K562 (cell line): ENCODE data around the gene DRGX. TPM values are rescaled to one million over a fixed set of nuclear protein-coding genes. Genes with fewer than 3 reads are reported as not detected.

Source experiments
- ATAC-seq: fragments of 200-7000 bp; cut with Tn5 transposase; 3 replicates; pipeline ENCODE4 v1.9.1; 2020; ENCODE audit warnings: moderate library complexity
- BruUV-seq: library from RNA; stranded (reverse); fragments of 400-500 nt; replicated peaks from 2 replicates; lab custom pipeline; 2021; lab: Mats Ljungman, UMichigan
- CTCF ChIA-PET: fragments of 300-600 bp; formaldehyde crosslinking; extraction: SDS; loops from one replicate; lab custom pipeline; 2021; ENCODE audit warnings: low intra/inter-chr PET ratio; lab: Yijun Ruan, JAX
- POLR2A ChIA-PET: fragments of 300-600, 350-650 bp; sonication (Branson Sonifier 250); formaldehyde crosslinking; extraction: SDS; loops from one replicate; lab custom pipeline; 2021; ENCODE audit warnings: antibody characterized with exemption, inconsistent platforms; lab: Yijun Ruan, JAX
- DNase-seq, 4 experiments: peaks; one replicate each; pipeline versions ENCODE4 v3.0.0 to v3.0.0-alpha.2; 2011 to 2018; ENCODE audit warnings: low spot score in 3 of 4, mixed read lengths in 3 of 4; ENCODE audit errors: extremely low read depth in 1 of 4
- FAIRE-seq: peaks from 2 replicates; lab custom pipeline; 2011; peaks lifted over from hg19 to GRCh38; lab: Jason Lieb, UNC
- H2AFZ ChIP-seq: 2 replicates; pipeline ENCODE4 v1.6.0; 2011; ENCODE audit warnings: low read depth, low read length, control low read depth, inconsistent platforms
- H3K27ac ChIP-seq: fragments of 200-600 bp; 3 replicates; pipeline ENCODE4 v1.8.0; 2011; ENCODE audit warnings: low read depth, mild to moderate bottlenecking, control low read depth, inconsistent platforms, low read length, moderate library complexity, mixed read lengths; ENCODE audit errors: extremely low read depth
- H3K27me3 ChIP-seq, 2 experiments: fragments of 300-600 bp in 1 of 2; 2 replicates in 1 of 2; 3 replicates in 1 of 2; pipeline versions ENCODE4 v1.6.0 to v1.8.0; 2011; ENCODE audit warnings: inconsistent platforms in 2 of 2, low read length in 2 of 2, mild to moderate bottlenecking in 1 of 2, mixed read lengths in 1 of 2, moderate library complexity in 1 of 2; ENCODE audit not compliant: control insufficient read depth in 2 of 2, insufficient read depth in 2 of 2
- H3K36me3 ChIP-seq: fragments of 300-600 bp; 3 replicates; pipeline ENCODE4 v1.8.0; 2011; ENCODE audit warnings: mild to moderate bottlenecking, low read length, inconsistent platforms; ENCODE audit not compliant: control insufficient read depth, insufficient read depth
- H3K4me1 ChIP-seq, 2 experiments: fragments of 200-600 bp in 1 of 2; replicated peaks in 1 of 2; 2 replicates in 1 of 2; 3 replicates in 1 of 2; pipeline versions ENCODE4 v1.5.1 to v1.8.0; 2011; ENCODE audit warnings: inconsistent platforms in 2 of 2, low read length in 2 of 2, mild to moderate bottlenecking in 1 of 2, mixed read lengths in 1 of 2, moderate library complexity in 1 of 2; ENCODE audit not compliant: control insufficient read depth in 2 of 2, insufficient read depth in 2 of 2
- H3K4me2 ChIP-seq: 2 replicates; pipeline ENCODE4 v1.6.1; 2011; ENCODE audit warnings: low read length, control low read depth, inconsistent platforms, mixed read lengths; ENCODE audit not compliant: insufficient read depth
- H3K4me3 ChIP-seq: fragments of 200-600 bp; sonication (generic), shearing (Covaris generic); 2 replicates; pipeline ENCODE4 v1.5.1; 2016; ENCODE audit warnings: control low read depth, inconsistent platforms
- H3K79me2 ChIP-seq: fragments of 200-600 bp; 3 replicates; pipeline ENCODE4 v1.8.0; 2011; ENCODE audit warnings: low read length, inconsistent platforms; ENCODE audit not compliant: control insufficient read depth, insufficient read depth
- H3K9ac ChIP-seq, 2 experiments: 2 replicates each; pipeline versions ENCODE4 v1.6.0 to v1.6.1; 2011; ENCODE audit warnings: low read depth in 2 of 2, low read length in 2 of 2, control low read depth in 1 of 2, inconsistent platforms in 1 of 2, mild to moderate bottlenecking in 1 of 2, mixed read lengths in 1 of 2; ENCODE audit not compliant: insufficient read depth in 1 of 2
- H3K9me1 ChIP-seq: one replicate; pipeline ENCODE4 v1.6.0; 2011; ENCODE audit warnings: inconsistent platforms, mild to moderate bottlenecking, low read length, moderate library complexity; ENCODE audit not compliant: control insufficient read depth, insufficient read depth
- H3K9me3 ChIP-seq: replicated peaks from 2 replicates; pipeline ENCODE4 v1.5.1; 2011; ENCODE audit warnings: low read depth, low read length, inconsistent platforms; ENCODE audit not compliant: control insufficient read depth, insufficient read depth
- H4K20me1 ChIP-seq: replicated peaks from 2 replicates; pipeline ENCODE4 v1.6.1; 2011; ENCODE audit warnings: low read length, inconsistent platforms, mixed read lengths; ENCODE audit not compliant: control insufficient read depth, insufficient read depth
- CBFB ChIP-seq: sonication (generic); formaldehyde crosslinking; IDR thresholded peaks from 2 replicates; pipeline ENCODE4 v1.4.0; 2020; ENCODE audit warnings: mild to moderate bottlenecking, missing genetic modification reagents
- CREM ChIP-seq: IDR thresholded peaks from 2 replicates; pipeline ENCODE4 v1.6.1; 2014; ENCODE audit warnings: antibody characterized with exemption, low read depth
- CTCFL ChIP-seq: IDR thresholded peaks from 2 replicates; pipeline ENCODE4 v1.6.1; 2011; ENCODE audit warnings: borderline replicate concordance, low read depth, mild to moderate bottlenecking, moderate library complexity, low read length; ENCODE audit not compliant: insufficient read depth, poor library complexity, severe bottlenecking
- FOSL1 ChIP-seq: fragments of 200-800 bp; sonication (Bioruptor generic); conservative IDR thresholded peaks from 2 replicates; pipeline ENCODE4 v1.6.1; 2016; ENCODE audit warnings: missing genetic modification characterization, missing compliant biosample characterization
- HDAC1 ChIP-seq, 2 experiments: fragments of 450-650 bp; IDR thresholded peaks; 2 replicates each; pipeline ENCODE4 v1.6.1; 2016 to 2017; ENCODE audit warnings: inconsistent platforms in 1 of 2, mild to moderate bottlenecking in 1 of 2, moderate library complexity in 1 of 2
- HMG20A ChIP-seq: fragments of 450-650 bp; formaldehyde crosslinking; conservative IDR thresholded peaks from 2 replicates; pipeline ENCODE4 v1.4.0; 2020; ENCODE audit warnings: mild to moderate bottlenecking, mixed read lengths
- MYNN ChIP-seq, 2 experiments: sonication (generic); formaldehyde crosslinking in 1 of 2; IDR thresholded peaks; 2 replicates each; pipeline versions ENCODE4 v1.5.0 to v1.6.1; 2016 to 2020; ENCODE audit warnings: antibody characterized with exemption in 1 of 2, missing genetic modification reagents in 1 of 2
- SUPT5H ChIP-seq: fragments of 450-650 bp; IDR thresholded peaks from 2 replicates; pipeline ENCODE4 v1.6.1; 2016
- TFAP4 ChIP-seq: sonication (generic); formaldehyde crosslinking; IDR thresholded peaks from 2 replicates; pipeline ENCODE4 v1.8.0; 2022; ENCODE audit warnings: missing genetic modification reagents, mild to moderate bottlenecking, moderate library complexity, borderline replicate concordance
- ZBTB7A ChIP-seq: IDR thresholded peaks from 2 replicates; pipeline ENCODE4 v1.6.1; 2011; ENCODE audit warnings: low read depth, mild to moderate bottlenecking, low read length, moderate library complexity, borderline replicate concordance; ENCODE audit not compliant: control insufficient read depth
- ZNF232 ChIP-seq: sonication (generic); formaldehyde crosslinking; IDR thresholded peaks from 2 replicates; pipeline ENCODE4 v1.8.0; 2022; ENCODE audit warnings: mild to moderate bottlenecking, missing genetic modification reagents
- ZNF431 ChIP-seq: sonication (generic); formaldehyde crosslinking; IDR thresholded peaks from 2 replicates; pipeline ENCODE4 v1.8.0; 2022; ENCODE audit warnings: mild to moderate bottlenecking, missing genetic modification reagents
- ZNF609 ChIP-seq: sonication (generic); formaldehyde crosslinking; IDR thresholded peaks from 2 replicates; pipeline ENCODE4 v1.8.1; 2023; ENCODE audit warnings: missing genetic modification reagents, mild to moderate bottlenecking, borderline replicate concordance
- WGBS: fragments of 100-300 bp; shearing (Covaris generic); methylation state at CpG from one replicate; pipeline ENCODE4 v1.1.6; 2016; ENCODE audit warnings: low coverage, mixed read lengths; ENCODE audit not compliant: insufficient coverage; ENCODE audit errors: missing lambda C conversion rate; 5-methylcytosine and 5-hydroxymethylcytosine counted together
- in situ Hi-C: fragments of 300-500 bp; cut with MboI; formaldehyde crosslinking; loops from 4 replicates; pipeline ENCODE4 v1.15.0; 2018; ENCODE audit warnings: inconsistent platforms, mixed read lengths
- intact Hi-C: fragments of 100-400 bp; cut with micrococcal nuclease; formaldehyde crosslinking; loops from 2 replicates; pipeline ENCODE4 v1.14.2; 2022
- polyA plus RNA-seq, 8 experiments: library from polyadenylated mRNA; depleted of rRNA in 4 of 8; stranded (reverse) in 5 of 8; unstranded in 3 of 8; fragments of >200 nt; fragmentation: Nextera tagmentation in 2 of 8; fragmentation: Illumina TruSeq in 1 of 8; extraction: Ambion mirVana in 2 of 8; extraction: Trizol in 1 of 8; gene quantifications; 2 replicates each; pipeline versions ENCODE4 v1.2.1 to v1.2.3, GENCODE V29; 2011 to 2014; ENCODE audit warnings: inconsistent platforms in 1 of 8, missing spikeins in 1 of 8
- total RNA-seq, 7 experiments: library from RNA; depleted of rRNA in 6 of 7; stranded (reverse); fragments of >200 nt in 6 of 7; fragmentation: Illumina TruSeq in 2 of 7; extraction: Trizol in 2 of 7; gene quantifications; 2 replicates each; pipeline versions ENCODE4 v1.2.1 to v1.2.3, GENCODE V29; 2011 to 2021; ENCODE audit warnings: low replicate concordance in 1 of 7

DRGX gene
- total and polyA plus RNA-seq, 9 of the 15 experiments (the other 6 are each of a cell fraction or from before 2014, with no cell fraction given): not detected

- in situ Hi-C loops: no loop called here
- no peak for FAIRE-seq
- DNase-seq: no peak
- no peaks in the 10 kb centered on the region for H3K36me3 ChIP-seq
- no peak overlapping the region for H3K4me3 ChIP-seq
- ChIA-PET CTCF (no interaction called here), POLR2A (no interaction called here)
- no peak overlapping the region for H2AFZ ChIP-seq
- H3K4me2 ChIP-seq: no peak overlapping the region
- no peaks in the 10 kb centered on the region for H3K9me1 ChIP-seq
- no peak overlapping the region for H3K27ac ChIP-seq
- no peaks in the 10 kb centered on the region for H3K79me2 ChIP-seq
- WGBS: 20% methylated on average over 46 of the region's 46 CpGs
- TF ChIP-seq ZNF431 (no peak), CTCFL (no peak), MYNN (IDR thresholded peaks at IDR 0.05) (no peak), MYNN (CRISPR knock-in tag; IDR thresholded peaks at IDR 0.05) (no peak), SUPT5H (no peak), HMG20A (CRISPR knock-in tag) (no peak), CBFB (CRISPR knock-in tag) (no peak), CREM (no peak), ZNF232 (CRISPR knock-in tag) (no peak), TFAP4 (CRISPR knock-in tag) (no peak), ZBTB7A (no peak), ZNF609 (CRISPR knock-in tag) (no peak), FOSL1 (no peak), HDAC1 (IDR thresholded peaks at IDR 0.05) (no peak)
- peaks cover 19 to 20% of the 10 kb centered on the region in 2 experiments for H3K27me3 ChIP-seq
- no peaks in the 10 kb centered on the region for H4K20me1 ChIP-seq
- intact Hi-C loops: no loop called here
- no peak for ATAC-seq
- no peaks in the 10 kb centered on the region for H3K9me3 ChIP-seq
- H3K9ac ChIP-seq: no peak overlapping the region
- no TSS peak for BruUV-seq
- peaks cover 0 to 9% of the 10 kb centered on the region in 2 experiments; a peak in 3 of 5 replicates for H3K4me1 ChIP-seq
These were observed 45.9 kb upstream of the DRGX start for GRCh38 chr10:49441488-49442476.
